ENCODE data around the gene KIT.

- no peak for TF ChIP-seq POLR2AphosphoS5 (IDR thresholded peaks at IDR 0.05; ENCODE audit: borderline replicate concordance, low read depth, low read length)
- TF ChIP-seq EZH2 (IDR thresholded peaks at IDR 0.05), result no peak
- TF ChIP-seq FOXP2 (optimal IDR thresholded peaks at IDR 0.05; ENCODE audit: control extremely low read depth, extremely low read length, insufficient read depth), result no peak
These were observed 66.1 kb downstream of the KIT start for GRCh38 chr4:54723820-54724219.
